Measurements from ENCODE around the gene USP17L28.
"Not testable (repeated sequence)": the region's sequence is repeated elsewhere in the genome, so short reads cannot be mapped to it uniquely, and the experiment has no call there.

Gene USP17L28

GRCh38 chr4:9384126-9384525, 35.4 kb downstream of the USP17L28 start:
- H3K4ac ChIP-seq (ENCODE audit: low read depth, low read length) = no peak overlapping the region
- peak; percentile 27 to 67 for DNase-seq
- H3K23ac ChIP-seq (ENCODE audit: low read length) = no peak overlapping the region
- no peak overlapping the region for H3K4me2 ChIP-seq (ENCODE audit: low read length)
- H3K36me3 ChIP-seq (ENCODE audit: control insufficient read depth in 1 of 2, insufficient read depth in 2 of 2, low read length in 2 of 2) = no peaks in the 10 kb centered on the region
- no peak overlapping the region for H3K9ac ChIP-seq (ENCODE audit: low read length)
- H3K18ac ChIP-seq (ENCODE audit: low read length) = no peak overlapping the region
- no CpG with 5 or more reads among the region's 1 CpG for WGBS (ENCODE audit: extremely low coverage, insufficient coverage, insufficient read length)
- H2BK5ac ChIP-seq (ENCODE audit: low read depth, low read length, poor library complexity) = no peak overlapping the region
- H4K8ac ChIP-seq (ENCODE audit: low read depth, low read length) = no peak overlapping the region
- H2AFZ ChIP-seq (ENCODE audit: insufficient read depth, low read length, poor library complexity) = no peak overlapping the region
- no peak overlapping the region for H3K14ac ChIP-seq (ENCODE audit: low read length)
- H2AK5ac ChIP-seq (ENCODE audit: low read length) = no peak overlapping the region
- no peak overlapping the region for H3K4me3 ChIP-seq (ENCODE audit: low read depth, low read length)
- H3K79me2 ChIP-seq (ENCODE audit: control insufficient read depth, insufficient read depth, low read length, poor library complexity) = no peaks in the 10 kb centered on the region
- H4K12ac ChIP-seq (ENCODE audit: low read depth, low read length) = no peak overlapping the region
- no peaks in the 10 kb centered on the region for H3K79me1 ChIP-seq (ENCODE audit: low read length)
- H4K91ac ChIP-seq (ENCODE audit: low read depth, low read length) = no peak overlapping the region
- no peak overlapping the region for H3K27ac ChIP-seq (ENCODE audit: low read depth, low read length)
- no peak overlapping the region for H2BK12ac ChIP-seq (ENCODE audit: low read length)
- H3K4me1 ChIP-seq (ENCODE audit: control insufficient read depth in 1 of 2, insufficient read depth in 2 of 2, low read length in 2 of 2) = no peaks in the 10 kb centered on the region
- H3K9me3 ChIP-seq (ENCODE audit: insufficient read depth, low read depth, low read length) = no peaks in the 10 kb centered on the region
- H2BK120ac ChIP-seq (ENCODE audit: insufficient read depth, low read length, poor library complexity) = no peak overlapping the region
- H3K27me3 ChIP-seq (ENCODE audit: insufficient read depth, low read length) = no peaks in the 10 kb centered on the region

- H4K12ac ChIP-seq (ENCODE audit: low read depth, low read length); H3K79me1 ChIP-seq (ENCODE audit: low read length); H3K27ac ChIP-seq (ENCODE audit: low read depth, low read length); H3K23ac ChIP-seq (ENCODE audit: low read length); H3K14ac ChIP-seq (ENCODE audit: low read length); H3K18ac ChIP-seq (ENCODE audit: low read length); H4K8ac ChIP-seq (ENCODE audit: low read depth, low read length); H4K91ac ChIP-seq (ENCODE audit: low read depth, low read length); H3K4ac ChIP-seq (ENCODE audit: low read depth, low read length); H2BK5ac ChIP-seq (ENCODE audit: low read depth, low read length, poor library complexity); H2BK12ac ChIP-seq (ENCODE audit: low read length); H3K9ac ChIP-seq (ENCODE audit: low read length); H3K27me3 ChIP-seq (ENCODE audit: insufficient read depth, low read length); DNase-seq; H3K4me3 ChIP-seq (ENCODE audit: low read depth, low read length); H3K79me2 ChIP-seq (ENCODE audit: control insufficient read depth, insufficient read depth, low read length, poor library complexity); H3K9me3 ChIP-seq (ENCODE audit: insufficient read depth, low read depth, low read length); H2BK120ac ChIP-seq (ENCODE audit: insufficient read depth, low read length, poor library complexity); H3K4me2 ChIP-seq (ENCODE audit: low read length); H3K36me3 ChIP-seq (ENCODE audit: control insufficient read depth in 1 of 2, insufficient read depth in 2 of 2, low read length in 2 of 2); H2AK5ac ChIP-seq (ENCODE audit: low read length); H2AFZ ChIP-seq (ENCODE audit: insufficient read depth, low read length, poor library complexity); H3K4me1 ChIP-seq (ENCODE audit: control insufficient read depth in 1 of 2, insufficient read depth in 2 of 2, low read length in 2 of 2): not testable (repeated sequence)
- no CpG with 5 or more reads among the region's 2 CpGs for WGBS (ENCODE audit: extremely low coverage, insufficient coverage, insufficient read length)
Measured at GRCh38 chr4:9389001-9389400, 40.3 kb downstream of the USP17L28 start.
